Ovary (tissue), 10 donors: ENCODE results near the gene OR10V1. TPM values are rescaled to one million over a fixed set of nuclear protein-coding genes. Genes with fewer than 3 reads are reported as not detected.

Experiments used
- DNase-seq, 5 donors: peaks; one replicate each; pipeline ENCODE4 v3.0.0-alpha.2; 2019 to 2020
- H3K27ac ChIP-seq, 2 donors: fragments of 200-600 bp; one replicate each; pipeline versions ENCODE4 v1.5.1 to v1.8.0; 2019 to 2022
- H3K27me3 ChIP-seq: fragments of 200-600 bp; one replicate; pipeline ENCODE4 v1.8.0; 2022
- H3K36me3 ChIP-seq: fragments of 200-600 bp; sonication (generic); one replicate; pipeline ENCODE4 v1.5.1; 2019
- H3K4me1 ChIP-seq: one replicate; pipeline ENCODE4 v1.8.1; 2013; ENCODE audit warnings: mild to moderate bottlenecking, moderate library complexity; ENCODE audit not compliant: insufficient read depth
- H3K4me3 ChIP-seq: fragments of 200-600 bp; sonication (generic); one replicate; pipeline ENCODE4 v1.5.1; 2017
- H3K9me3 ChIP-seq, 2 donors: fragments of 200-600 bp in 1 of 2; sonication (generic) in 1 of 2; one replicate each; pipeline versions ENCODE4 v1.5.1 to v1.8.1; 2013 to 2019; ENCODE audit warnings: mild to moderate bottlenecking in 1 of 2, moderate library complexity in 1 of 2
- CTCF ChIP-seq, 3 donors: fragments of 450-650 bp in 2 of 3; fragments of 200-600 bp in 1 of 3; IDR thresholded peaks; one replicate each; pipeline versions ENCODE4 v1.5.1 to v1.8.0; 2016 to 2022; ENCODE audit warnings: antibody characterized with exemption in 3 of 3, mild to moderate bottlenecking in 1 of 3
- EP300 ChIP-seq: sonication (generic); formaldehyde crosslinking; IDR thresholded peaks from one replicate; pipeline ENCODE4 v1.6.1; 2017; ENCODE audit warnings: antibody characterized with exemption
- POLR2A ChIP-seq: fragments of 450-650 bp; IDR thresholded peaks from one replicate; pipeline ENCODE4 v1.6.1; 2017; ENCODE audit warnings: antibody characterized with exemption, mild to moderate bottlenecking, moderate library complexity
- WGBS, 3 donors: extraction: QIAGEN DNeasy Blood & Tissue Kit in 1 of 3; methylation state at CpG; one replicate each; pipeline versions ENCODE4 v1.1.5 to v1.1.7; 2013 to 2017; 5-methylcytosine and 5-hydroxymethylcytosine counted together
- intact Hi-C, 4 donors: fragments of 100-400 bp; cut with DNase I; formaldehyde crosslinking; loops; one replicate each; pipeline versions ENCODE4 v1.11.0 to v1.15.1; 2022 to 2023
- long read RNA-seq, 3 donors: library from polyadenylated mRNA in 2 of 3; unstranded in 2 of 3; transcript quantifications; one replicate each; pipeline ENCODE4 v2.0.0 and lab custom pipeline, GENCODE V29; 2021 to 2026
- polyA plus RNA-seq, 2 donors: library from polyadenylated mRNA; stranded (reverse); fragments of 200-250 nt in 1 of 2; fragments of 350-450 nt in 1 of 2; fragmentation: Illumina TruSeq in 1 of 2; extraction: RNeasy Lipid Tissue Mini Kit (QIAGEN cat#74804) in 1 of 2; gene quantifications; one replicate each; pipeline ENCODE4 v1.2.3, GENCODE V29; 2013 to 2014
- total RNA-seq, 7 donors: library from RNA; depleted of rRNA in 2 of 7; stranded (reverse); fragments of >200 nt in 2 of 7; fragmentation: NEBNext Ultra II Directional in 3 of 7; extraction: Animal tissue kit (Norgen Biotek cat#: 25700) in 3 of 7; gene quantifications; one replicate each; pipeline versions ENCODE4 v1.1.0 to v1.2.4, GENCODE V29; 2016 to 2023
- donor health status: DM: no; HTN: no; CAD: no; lungs with moderate emphysema.
- donor health status: DM: no; HTN: no; CAD: no.
- donor health status: Bipolar disorder and iron deficiency.
- donor health status: DM: yes; HTN: yes; CAD: no.
- donor health status: DM: no; HTN: no; CAD: no.
- donor health status: DM: yes; HTN: yes; CAD: no.

The OR10V1 gene, protein sequence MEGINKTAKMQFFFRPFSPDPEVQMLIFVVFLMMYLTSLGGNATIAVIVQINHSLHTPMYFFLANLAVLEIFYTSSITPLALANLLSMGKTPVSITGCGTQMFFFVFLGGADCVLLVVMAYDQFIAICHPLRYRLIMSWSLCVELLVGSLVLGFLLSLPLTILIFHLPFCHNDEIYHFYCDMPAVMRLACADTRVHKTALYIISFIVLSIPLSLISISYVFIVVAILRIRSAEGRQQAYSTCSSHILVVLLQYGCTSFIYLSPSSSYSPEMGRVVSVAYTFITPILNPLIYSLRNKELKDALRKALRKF
- total RNA-seq (not detected), polyA plus RNA-seq (not detected)
- long read RNA-seq, donor 1 = 0 reads
- long read RNA-seq, donor 2 = 0 reads
- long read RNA-seq, donor 3 = 0 reads

DNA sequence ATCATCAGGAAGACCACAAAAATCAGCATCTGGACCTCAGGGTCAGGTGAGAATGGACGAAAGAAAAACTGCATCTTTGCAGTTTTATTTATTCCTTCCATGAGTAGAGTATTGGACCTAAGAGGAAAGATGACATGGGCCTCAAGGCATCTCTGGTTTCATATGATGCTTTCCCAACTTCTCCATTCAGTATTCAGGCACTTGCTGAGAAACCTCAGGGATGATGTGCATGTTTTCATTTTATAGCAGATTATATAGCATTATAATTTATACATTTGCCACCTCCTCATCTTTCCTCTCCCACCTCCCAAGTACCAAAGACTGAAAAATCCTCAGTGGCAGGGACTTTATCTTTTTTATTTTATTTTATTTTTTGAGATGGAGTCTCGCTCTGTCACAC is at the start of gene OR10V1:
Gene OR10V1 (minus strand): TSS at position 101 of the 400 bp plus-strand sequence. CDS start 0 bp downstream, at position 101.
- Histone ChIP-seq H3K27me3 (no peaks in the 10 kb centered on the region), H3K4me1 (no peaks in the 10 kb centered on the region), H3K36me3 (no peaks in the 10 kb centered on the region), H3K9me3 (no peaks in the 10 kb centered on the region), H3K4me3 (no peak within 1 kb of the TSS), H3K27ac (no peak within 1 kb of the TSS)
- DNase-seq = no peak
- WGBS, 3 donors = 77 to 88% (median 85%) methylated on average over 2 of the region's 2 CpGs
- intact Hi-C loops = no loop called here
- no peak for TF ChIP-seq EP300
- no peak for TF ChIP-seq POLR2A
- no peak for TF ChIP-seq CTCF (IDR thresholded peaks at IDR 0.05)

DNA sequence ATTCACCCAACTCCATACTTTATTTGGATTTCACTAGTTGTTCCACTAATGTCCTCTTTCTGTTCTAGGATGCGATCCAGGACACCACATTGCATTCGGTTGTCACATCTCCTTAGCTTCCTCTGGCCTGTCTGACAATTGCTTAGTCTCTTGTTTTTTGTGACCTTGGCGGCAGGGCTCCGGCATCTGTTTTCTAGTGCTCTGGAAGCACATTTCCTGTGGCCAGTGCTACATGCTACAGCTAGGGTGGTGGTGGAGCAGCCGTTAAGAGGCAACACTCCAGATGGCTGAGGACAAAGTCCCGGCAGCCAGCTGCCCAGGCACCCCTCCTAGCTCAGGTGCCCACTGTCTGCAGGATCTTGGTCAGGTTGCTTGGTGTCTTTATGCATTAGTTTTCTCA is 48.3 kb upstream of the OR10V1 start:
- no peaks in the 10 kb centered on the region for H3K36me3 ChIP-seq
- TF ChIP-seq CTCF (IDR thresholded peaks at IDR 0.05) = no peak
- TF ChIP-seq EP300 = no peak
- TF ChIP-seq POLR2A = no peak
- no peaks in the 10 kb centered on the region for H3K9me3 ChIP-seq
- no peak overlapping the region for H3K4me3 ChIP-seq
- WGBS, 3 donors = 62 to 75% (median 64%) methylated on average over 6 of the region's 6 CpGs
- H3K4me1 ChIP-seq = no peaks in the 10 kb centered on the region
- no peak overlapping the region for H3K27ac ChIP-seq
- no peak for DNase-seq
- H3K27me3 ChIP-seq = no peaks in the 10 kb centered on the region
- intact Hi-C loops = no loop called here

GRCh38 chr11:59760771-59761170 is 47.1 kb upstream of the OR10V1 start:
- H3K9me3 ChIP-seq = no peaks in the 10 kb centered on the region
- H3K4me1 ChIP-seq = peaks cover 6% of the 10 kb centered on the region
- no peak overlapping the region for H3K4me3 ChIP-seq
- 85 to 91% (median 91%) methylated on average over 4 of the region's 4 CpGs for WGBS, 3 donors
- TF ChIP-seq POLR2A (no peak), CTCF (IDR thresholded peaks at IDR 0.05) (no peak), EP300 (no peak)
- no peak for DNase-seq
- no peaks in the 10 kb centered on the region for H3K36me3 ChIP-seq
- intact Hi-C loops = no loop called here
- no peaks in the 10 kb centered on the region for H3K27me3 ChIP-seq
- no peak overlapping the region for H3K27ac ChIP-seq

DNA sequence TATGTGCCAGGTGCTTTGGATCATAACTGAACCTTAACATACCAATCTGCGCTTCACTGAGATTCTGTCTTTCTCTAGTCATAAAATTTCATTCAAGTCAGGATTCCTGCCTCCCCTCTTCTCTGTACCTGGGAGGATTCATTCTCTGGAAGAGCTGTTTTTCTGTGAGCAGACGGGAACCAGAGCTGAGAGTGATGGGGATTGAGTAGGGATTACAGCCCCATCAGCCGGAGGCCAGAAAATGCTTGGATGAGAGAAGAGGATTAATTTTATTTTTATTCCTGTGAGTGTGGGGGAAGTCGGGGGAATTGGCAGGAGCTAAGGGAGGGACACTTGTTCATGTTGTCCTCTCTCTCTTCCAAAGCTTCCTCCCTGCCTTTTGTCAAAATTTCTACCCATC is 46.3 kb upstream of the OR10V1 start:
- Histone ChIP-seq H3K27ac (no peak overlapping the region), H3K9me3 (no peaks in the 10 kb centered on the region), H3K4me3 (no peak overlapping the region), H3K36me3 (no peaks in the 10 kb centered on the region), H3K4me1 (peaks cover 6% of the 10 kb centered on the region), H3K27me3 (no peaks in the 10 kb centered on the region)
- no peak for TF ChIP-seq POLR2A
- TF ChIP-seq CTCF (IDR thresholded peaks at IDR 0.05) = no peak
- no peak for TF ChIP-seq EP300
- 50 to 63% (median 52%) methylated on average over 4 of the region's 4 CpGs for WGBS, 3 donors
- DNase-seq = no peak
- intact Hi-C loops = loop anchor here in 1 of 4 donors (10.0 kb wide), 1 partner anchor 45 kb away; no protein-coding TSS in a partner anchor
